Left hindlimb (tissue), 1 donor: ENCODE results near the gene PDCD1.
"Not testable (repeated sequence)": the region's sequence is repeated elsewhere in the genome, so short reads cannot be mapped to it uniquely, and the experiment has no call there.

ENCODE experiments used
- DNase-seq: peaks from one replicate; pipeline ENCODE4 v3.0.0-alpha.2; 2018

PDCD1 gene

DNA sequence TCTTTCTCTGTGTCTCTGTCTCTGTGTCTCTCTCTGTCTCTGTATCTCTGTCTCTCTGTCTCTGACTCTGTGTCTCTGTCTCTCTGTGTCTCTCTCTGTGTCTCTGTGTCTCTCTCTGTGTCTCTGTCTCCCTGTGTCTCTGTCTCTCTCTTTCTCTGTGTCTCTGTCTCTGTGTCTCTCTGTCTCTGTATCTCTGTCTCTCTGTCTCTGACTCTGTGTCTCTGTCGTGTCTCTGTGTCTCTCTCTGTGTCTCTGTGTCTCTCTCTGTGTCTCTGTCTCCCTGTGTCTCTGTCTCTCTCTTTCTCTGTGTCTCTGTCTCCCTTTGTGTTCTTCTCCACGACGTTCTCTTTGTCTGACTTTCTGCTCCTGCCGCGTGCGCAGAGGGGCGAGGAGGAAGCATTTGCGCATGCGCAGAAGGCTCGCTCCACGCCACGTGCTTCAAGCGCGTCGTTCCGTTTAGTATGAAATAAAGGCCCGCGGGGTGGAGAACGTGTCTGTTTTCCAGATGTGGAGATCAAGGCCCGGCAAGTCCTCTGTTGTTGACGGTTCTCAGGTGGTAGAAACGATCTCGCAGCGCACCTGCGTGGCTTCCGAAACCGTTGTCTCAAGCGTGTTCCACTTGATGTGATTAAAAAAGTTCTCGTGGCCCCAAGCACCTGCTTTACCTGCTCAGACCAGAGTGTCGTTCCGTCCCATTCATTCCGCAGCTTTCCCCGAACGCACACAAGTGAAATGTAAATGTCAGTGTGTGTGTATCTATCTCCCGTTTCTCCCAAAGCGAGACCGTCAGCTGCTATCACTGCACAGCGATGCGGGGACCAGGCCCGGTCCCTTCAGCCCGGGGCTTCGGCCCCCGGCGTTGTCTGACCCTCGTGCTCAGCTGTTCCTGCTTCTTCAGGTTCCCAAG, 34.9 kb downstream of the PDCD1 start:
- DNase-seq: not testable (repeated sequence)

DNA sequence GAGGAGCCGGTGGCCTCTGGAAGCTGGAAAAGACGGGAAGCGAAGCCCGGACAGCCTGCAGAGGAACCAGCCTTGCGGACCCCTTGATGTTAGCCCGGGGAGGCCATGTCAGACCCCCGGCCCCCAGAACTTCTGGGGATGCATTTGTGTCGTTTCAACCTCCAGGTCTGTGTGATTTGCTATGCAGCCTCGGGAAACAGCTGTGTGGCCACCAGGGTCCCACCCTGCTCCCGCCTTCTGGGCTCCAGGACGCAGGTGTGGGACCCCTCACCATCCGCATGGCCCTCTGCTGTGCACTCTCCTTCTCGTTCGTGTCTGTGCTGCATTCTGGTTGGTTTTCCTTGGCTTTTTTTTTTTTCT, 36.5 kb downstream of the PDCD1 start:
- DNase-seq: no peak

- DNase-seq: no peak
Observed at GRCh38 chr2:241821460-241822263, 37.0 kb downstream of the PDCD1 start.

DNA sequence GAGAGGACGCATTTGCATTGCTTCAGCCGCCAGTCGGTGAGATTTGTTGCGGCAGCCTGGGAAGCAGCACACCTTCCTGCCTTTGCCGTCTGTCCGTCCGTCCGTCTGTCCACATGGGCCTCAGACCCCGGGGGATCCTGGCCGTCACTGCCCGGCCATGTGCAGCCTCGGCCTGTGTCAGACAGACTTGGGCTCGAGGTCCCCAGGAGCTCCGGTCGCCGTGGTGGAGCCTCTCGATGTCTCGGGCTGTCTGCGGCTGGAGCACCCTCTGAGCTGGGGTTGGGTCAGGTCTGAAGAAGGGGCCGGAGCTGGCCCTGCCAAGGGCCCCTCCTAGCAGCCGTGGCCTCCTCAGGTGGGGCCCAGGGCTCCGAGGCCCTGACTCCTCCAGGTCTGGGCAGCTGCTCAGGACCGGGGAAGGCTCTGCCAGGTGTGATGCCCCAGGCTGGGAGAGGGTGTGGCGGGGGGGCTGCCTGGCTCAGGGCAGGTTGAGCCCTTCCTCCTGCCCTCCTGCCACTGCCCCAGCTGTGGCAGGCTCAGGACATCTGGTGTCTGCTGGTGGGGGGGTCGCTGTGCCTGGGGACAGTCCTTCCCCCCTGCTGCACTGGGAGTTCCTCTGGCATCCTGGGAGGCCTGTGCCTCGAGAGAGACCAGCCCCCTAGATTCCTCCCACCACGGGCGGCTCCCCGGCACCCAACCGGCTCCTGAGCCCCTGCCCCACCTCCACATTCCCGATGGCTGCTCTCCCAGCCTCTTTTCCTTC, 37.9 kb downstream of the PDCD1 start:
- DNase-seq: no peak

- DNase-seq: not testable (repeated sequence)
Observed at GRCh38 chr2:241819947-241820624, 38.6 kb downstream of the PDCD1 start.

DNA sequence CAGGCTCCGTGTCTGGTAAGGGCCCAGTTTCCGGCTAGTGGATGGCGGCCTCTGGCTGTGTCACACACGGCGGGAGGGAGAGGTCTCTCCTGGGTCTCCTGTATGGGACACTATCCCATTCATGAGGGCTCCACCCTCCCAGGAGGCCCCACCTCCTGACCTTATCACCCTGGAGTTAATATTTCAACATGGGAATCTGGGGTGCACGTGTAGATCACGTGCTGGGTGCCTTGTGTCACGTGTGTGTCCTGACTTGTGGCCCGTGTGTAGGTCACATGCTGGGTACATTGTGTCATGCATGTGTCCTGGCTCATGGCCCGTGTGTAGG, 39.8 kb downstream of the PDCD1 start:
- no peak for DNase-seq

GRCh38 chr2:241818229-241818942, 40.3 kb downstream of the PDCD1 start:
- no peak for DNase-seq

DNA sequence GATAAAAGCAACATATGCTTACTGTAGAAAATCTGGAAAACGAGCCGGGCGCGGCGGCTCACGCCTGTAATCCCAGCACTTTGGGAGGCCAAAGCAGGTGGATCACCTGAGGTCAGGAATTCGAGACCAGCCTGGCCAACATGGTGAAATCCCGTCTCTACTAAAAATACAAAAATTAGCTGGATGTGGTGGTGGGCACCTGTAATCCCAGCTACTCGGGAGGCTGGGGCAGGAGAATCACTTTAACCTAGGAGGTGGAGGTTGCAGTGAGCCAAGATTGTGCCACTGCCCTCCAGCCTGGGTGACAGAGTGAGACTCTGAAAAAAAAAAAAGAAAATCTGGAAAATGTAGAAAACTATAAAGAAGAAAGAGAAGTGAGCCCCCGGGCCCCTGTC, 40.9 kb downstream of the PDCD1 start:
- DNase-seq: not testable (repeated sequence)

DNA sequence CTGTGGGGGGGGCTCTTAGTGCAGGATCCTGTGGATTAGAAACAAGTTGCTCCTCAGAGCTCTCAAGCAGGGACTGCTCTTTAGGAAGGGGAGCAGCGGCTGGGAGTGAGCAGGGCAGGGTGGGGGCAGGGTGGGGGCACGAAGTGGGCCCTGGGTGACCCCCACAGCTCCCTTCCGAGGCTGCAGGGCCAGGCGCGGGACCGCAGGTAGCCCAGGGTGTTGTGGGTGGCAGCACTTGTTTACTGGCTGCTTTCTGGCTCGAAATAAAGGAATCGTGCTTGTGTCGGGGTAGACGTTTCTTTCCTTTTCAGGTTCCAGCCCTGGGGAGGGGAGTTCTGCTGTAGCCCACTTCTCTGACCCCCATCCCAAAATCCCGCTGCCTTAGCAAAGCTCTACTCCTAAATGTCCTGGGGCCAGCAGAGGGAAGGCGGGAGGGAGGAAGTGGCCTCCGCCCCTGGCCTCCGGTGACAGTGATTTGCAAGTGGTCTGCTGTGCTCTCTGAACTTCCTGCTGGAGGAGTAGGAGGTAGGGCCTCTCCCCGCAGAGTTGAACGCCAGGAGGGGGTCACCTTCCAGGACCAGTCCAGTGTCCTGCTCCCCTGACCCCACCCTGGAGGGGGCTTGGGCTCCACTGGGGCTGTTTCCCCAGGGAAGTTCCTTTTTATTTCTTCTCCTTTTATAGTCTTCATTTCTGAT, 41.4 kb downstream of the PDCD1 start:
- DNase-seq: peak; percentile 10

DNA sequence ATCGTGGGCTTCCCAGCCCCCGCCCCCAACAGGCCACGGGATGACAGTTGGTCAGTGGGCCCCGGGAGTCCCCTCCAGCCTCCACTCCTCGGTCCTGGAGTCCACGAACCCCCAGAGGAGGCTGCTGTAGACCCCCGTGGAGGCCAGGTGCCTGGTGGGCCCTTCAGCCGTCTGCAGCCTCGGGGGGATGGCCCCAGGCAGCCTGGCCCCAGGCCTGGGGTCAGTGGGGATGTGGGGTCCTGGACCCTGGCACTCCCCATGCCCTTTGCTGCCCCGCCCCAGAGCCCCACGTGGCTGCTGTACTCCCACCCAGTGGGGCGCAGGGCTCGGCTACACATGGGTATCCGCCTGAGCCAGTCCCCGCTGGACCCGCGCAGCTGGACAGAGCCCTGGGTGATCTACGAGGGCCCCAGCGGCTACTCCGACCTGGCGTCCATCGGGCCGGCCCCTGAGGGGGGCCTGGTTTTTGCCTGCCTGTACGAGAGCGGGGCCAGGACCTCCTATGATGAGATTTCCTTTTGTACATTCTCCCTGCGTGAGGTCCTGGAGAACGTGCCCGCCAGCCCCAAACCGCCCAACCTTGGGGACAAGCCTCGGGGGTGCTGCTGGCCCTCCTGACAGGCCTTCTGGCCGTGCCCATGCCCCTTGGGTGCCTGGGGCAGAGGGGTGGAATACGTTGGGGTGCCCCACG, 42.1 kb downstream of the PDCD1 start:
- peak; percentile 21 for DNase-seq

GRCh38 chr2:241815477-241816430, 42.9 kb downstream of the PDCD1 start:
- DNase-seq: no peak

- DNase-seq: peak; percentile 15
Observed at GRCh38 chr2:241814643-241815476, 43.8 kb downstream of the PDCD1 start.

DNA sequence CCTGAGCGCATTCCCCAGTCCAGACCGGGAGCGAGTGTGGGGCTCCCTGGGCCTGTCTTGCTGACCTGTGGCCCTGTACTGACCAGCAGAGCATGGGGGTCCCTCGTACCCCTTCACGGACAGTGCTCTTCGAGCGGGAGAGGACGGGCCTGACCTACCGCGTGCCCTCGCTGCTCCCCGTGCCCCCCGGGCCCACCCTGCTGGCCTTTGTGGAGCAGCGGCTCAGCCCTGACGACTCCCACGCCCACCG, 44.4 kb downstream of the PDCD1 start:
- no peak for DNase-seq

DNA sequence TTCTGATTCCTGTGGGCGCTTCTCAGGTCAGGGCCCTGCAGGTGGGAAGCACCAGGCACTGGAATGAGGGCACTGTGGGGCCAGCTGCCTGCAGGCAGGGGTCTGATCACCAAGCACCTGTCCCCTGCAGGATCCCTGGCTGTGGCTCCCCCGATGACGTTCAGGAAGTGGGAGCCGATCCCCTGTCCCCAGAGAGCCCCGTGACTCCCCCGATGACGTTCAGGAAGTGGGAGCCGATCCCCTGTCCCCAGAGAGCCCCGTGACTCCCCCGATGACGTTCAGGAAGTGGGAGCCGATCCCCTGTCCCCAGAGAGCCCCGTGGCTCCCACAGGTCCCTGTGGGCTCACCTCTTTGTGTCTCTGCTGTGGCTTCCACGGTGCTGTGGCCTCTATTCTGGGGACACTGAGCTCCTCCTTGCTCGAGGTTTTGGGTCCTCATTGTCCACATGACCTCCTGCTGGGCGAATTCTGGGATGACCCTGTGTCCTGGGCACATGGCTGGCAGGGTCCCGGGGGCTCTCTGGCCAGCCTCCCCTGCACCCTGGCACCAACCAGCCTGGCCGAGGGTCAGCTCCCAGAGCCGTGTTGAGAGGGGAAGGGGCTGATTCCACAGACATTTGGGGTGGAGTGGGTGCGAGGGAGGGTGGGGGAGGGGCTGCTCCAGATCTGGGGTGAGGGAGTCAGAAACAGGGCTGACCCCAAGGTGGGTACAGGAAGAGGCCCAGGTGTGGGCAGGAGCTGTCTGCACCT, 44.9 kb downstream of the PDCD1 start:
- DNase-seq: no peak

DNA sequence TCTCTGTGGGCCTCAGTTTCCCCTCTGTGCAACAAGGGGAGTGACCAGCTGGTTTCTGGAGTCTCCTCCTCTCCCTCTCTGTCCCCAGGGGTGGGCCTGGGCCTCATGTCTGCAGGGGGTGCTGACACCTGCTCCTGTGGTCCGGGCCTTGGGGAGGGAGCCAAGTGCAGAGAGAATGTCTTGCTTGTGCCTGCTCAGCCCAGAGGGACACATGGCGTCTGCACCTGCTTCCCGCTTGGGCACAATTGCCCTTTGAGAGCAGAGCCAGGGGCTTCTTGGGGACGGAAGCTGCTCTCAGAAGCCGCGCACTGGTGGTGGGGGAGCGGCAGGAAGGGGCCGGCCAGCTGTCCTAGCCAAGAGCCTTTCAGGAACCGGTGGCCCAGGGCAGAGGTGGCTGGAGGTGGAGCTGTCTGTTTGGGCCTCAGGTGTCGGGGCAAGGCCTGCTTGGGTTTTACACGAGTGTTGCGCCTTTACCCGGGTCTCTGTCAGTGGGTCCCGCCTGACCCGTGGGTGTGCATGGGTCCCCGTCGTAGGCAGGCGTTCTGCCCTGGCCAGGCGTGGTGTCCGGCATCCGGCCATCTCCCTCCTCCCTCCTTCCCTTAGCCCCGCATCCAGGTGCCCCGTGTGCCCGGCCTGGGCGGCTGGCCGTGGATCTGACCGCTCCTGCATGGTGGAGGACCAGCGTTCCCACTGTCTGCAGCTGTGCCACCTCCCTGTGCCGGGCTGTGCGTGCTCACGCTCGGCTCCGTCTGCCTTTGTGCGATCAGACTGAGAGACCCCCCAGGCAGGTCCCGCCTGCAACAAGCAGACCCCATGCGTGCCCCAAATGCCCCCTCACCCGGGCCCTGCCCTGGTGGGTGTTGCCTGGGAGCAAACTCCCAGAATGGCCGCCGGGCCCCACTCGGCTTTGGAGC, 45.7 kb downstream of the PDCD1 start:
- no peak for DNase-seq

DNA sequence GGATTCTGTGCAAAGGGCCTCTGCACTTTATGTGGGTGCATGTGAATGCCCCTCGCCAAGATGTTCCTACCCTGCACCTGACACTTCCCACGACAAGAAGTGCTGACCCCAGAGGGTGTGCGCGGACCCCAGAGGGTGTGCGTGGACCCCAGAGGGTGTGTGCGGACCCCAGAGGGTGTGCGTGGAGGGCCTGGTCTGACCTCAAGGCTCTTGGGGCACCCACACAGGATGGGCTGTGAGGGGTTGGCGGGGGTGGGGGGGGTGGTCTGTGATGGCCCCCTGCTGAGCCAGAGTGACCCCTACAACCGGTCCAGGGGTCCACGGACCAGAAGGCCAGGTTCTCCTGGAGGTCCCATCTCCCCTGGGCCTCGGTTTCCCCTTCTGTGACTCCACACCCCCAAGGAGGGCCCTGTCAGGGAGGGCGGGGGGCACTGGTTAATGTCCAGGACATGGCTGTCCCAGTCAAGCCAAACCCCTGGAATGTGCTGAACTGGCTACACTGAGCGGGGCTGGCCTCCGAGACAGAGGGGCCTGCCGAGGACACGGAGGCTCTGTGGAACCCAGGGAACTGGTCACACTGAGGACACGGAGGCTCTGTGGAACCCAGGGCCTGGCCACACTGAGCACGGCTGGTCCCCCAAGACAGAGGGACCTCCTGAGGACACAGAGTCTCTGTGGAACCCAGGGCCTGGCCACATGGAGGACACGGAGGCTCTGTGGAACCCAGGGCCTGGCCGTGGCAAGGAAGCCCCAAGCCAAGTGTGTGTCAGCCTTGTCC, 46.6 kb downstream of the PDCD1 start:
- DNase-seq: no peak
